SU-DHL-6 (cell line): Measurements from ENCODE around the gene PARL.

Experiments
- H2AFZ ChIP-seq: fragments of 200-600 bp; sonication (generic); 2 replicates; pipeline ENCODE4 v1.6.1; 2014; ENCODE audit warnings: low read depth, mild to moderate bottlenecking, moderate library complexity, mixed read lengths, antibody characterized with exemption, low read length; ENCODE audit not compliant: severe bottlenecking
- H3F3A ChIP-seq: fragments of 200-600 bp; shearing (Covaris generic); 2 replicates; pipeline ENCODE4 v1.6.0; 2016; ENCODE audit warnings: antibody characterized with exemption, mild to moderate bottlenecking; ENCODE audit not compliant: insufficient read depth
- H3K27ac ChIP-seq: fragments of 200-600 bp; sonication (generic); 2 replicates; pipeline ENCODE4 v1.5.1; 2016; ENCODE audit warnings: low read depth, mild to moderate bottlenecking, low read length, moderate library complexity, mixed read lengths
- H3K27me3 ChIP-seq: fragments of 200-600 bp; sonication (generic), shearing (Covaris generic); 2 replicates; pipeline ENCODE4 v1.6.0; 2014; ENCODE audit warnings: mild to moderate bottlenecking, low read length
- H3K36me3 ChIP-seq: fragments of 200-600 bp; sonication (generic); 2 replicates; pipeline ENCODE4 v1.6.1; 2014; ENCODE audit warnings: mild to moderate bottlenecking, low read length, mixed read lengths
- H3K4me2 ChIP-seq: fragments of 300-600, 200-600 bp; shearing (Covaris generic), sonication (generic); 2 replicates; pipeline ENCODE4 v1.6.0; 2014; ENCODE audit warnings: low read length, low read depth, mild to moderate bottlenecking; ENCODE audit not compliant: poor library complexity, severe bottlenecking
- H3K4me3 ChIP-seq: fragments of 200-600 bp; sonication (generic); 2 replicates; pipeline ENCODE4 v1.5.1; 2014; ENCODE audit warnings: antibody characterized with exemption, low read length, mild to moderate bottlenecking, mixed read lengths; ENCODE audit not compliant: insufficient read depth, poor library complexity, severe bottlenecking
- H3K79me2 ChIP-seq: fragments of 200-600 bp; sonication (generic); 2 replicates; pipeline ENCODE4 v1.6.1; 2014; ENCODE audit warnings: mild to moderate bottlenecking, low read length, moderate library complexity; ENCODE audit not compliant: insufficient read depth
- H3K9ac ChIP-seq: fragments of 200-600 bp; sonication (generic); 2 replicates; pipeline ENCODE4 v1.7.0; 2014; ENCODE audit warnings: mild to moderate bottlenecking, low read length
- H3K9me2 ChIP-seq: fragments of 200-600 bp; sonication (generic); replicated peaks from 2 replicates; pipeline ENCODE4 v1.6.1; 2014; ENCODE audit warnings: low read length; ENCODE audit not compliant: insufficient read depth
- H3K9me3 ChIP-seq: fragments of 200-600 bp; sonication (generic); 2 replicates; pipeline ENCODE4 v1.6.1; 2014; ENCODE audit warnings: low read length, mixed read lengths; ENCODE audit not compliant: insufficient read depth
- H4K20me1 ChIP-seq: fragments of 200-600 bp; sonication (generic); 2 replicates; pipeline ENCODE4 v1.6.1; 2014; ENCODE audit warnings: low read depth, mild to moderate bottlenecking, antibody characterized with exemption, low read length, moderate library complexity, mixed read lengths
- CTCF ChIP-seq: fragments of 200-600 bp; sonication (generic); IDR thresholded peaks from one replicate; pipeline ENCODE4 v1.5.1; 2017; ENCODE audit warnings: antibody characterized with exemption, mild to moderate bottlenecking, low read length, moderate library complexity; ENCODE audit not compliant: insufficient read depth, poor library complexity, severe bottlenecking
- EZH2phosphoT487 ChIP-seq: fragments of 200-600 bp; sonication (generic), shearing (Covaris generic); conservative IDR thresholded peaks from 2 replicates; pipeline ENCODE4 v1.6.1; 2018; ENCODE audit warnings: mild to moderate bottlenecking, antibody characterized with exemption, low read length, moderate library complexity, mixed read lengths

The PARL gene

GRCh38 chr3:183854318-183855035 is 30.2 kb downstream of the PARL start:
- TF ChIP-seq CTCF (no peak), EZH2phosphoT487 (no peak)
- Histone ChIP-seq H3K27me3 (no peaks in the 10 kb centered on the region), H3K9me2 (no peaks in the 10 kb centered on the region), H3K4me3 (no peak overlapping the region), H3K36me3 (0 out of 2 replicates have a peak, but pooled peaks cover 6% of the 10 kb centered on the region), H3K27ac (no peak overlapping the region), H2AFZ (no peak overlapping the region), H4K20me1 (no peaks in the 10 kb centered on the region), H3K79me2 (no peaks in the 10 kb centered on the region), H3K4me2 (no peak overlapping the region), H3K9ac (no peak overlapping the region), H3K9me3 (no peaks in the 10 kb centered on the region), H3F3A (no peaks in the 10 kb centered on the region)

DNA sequence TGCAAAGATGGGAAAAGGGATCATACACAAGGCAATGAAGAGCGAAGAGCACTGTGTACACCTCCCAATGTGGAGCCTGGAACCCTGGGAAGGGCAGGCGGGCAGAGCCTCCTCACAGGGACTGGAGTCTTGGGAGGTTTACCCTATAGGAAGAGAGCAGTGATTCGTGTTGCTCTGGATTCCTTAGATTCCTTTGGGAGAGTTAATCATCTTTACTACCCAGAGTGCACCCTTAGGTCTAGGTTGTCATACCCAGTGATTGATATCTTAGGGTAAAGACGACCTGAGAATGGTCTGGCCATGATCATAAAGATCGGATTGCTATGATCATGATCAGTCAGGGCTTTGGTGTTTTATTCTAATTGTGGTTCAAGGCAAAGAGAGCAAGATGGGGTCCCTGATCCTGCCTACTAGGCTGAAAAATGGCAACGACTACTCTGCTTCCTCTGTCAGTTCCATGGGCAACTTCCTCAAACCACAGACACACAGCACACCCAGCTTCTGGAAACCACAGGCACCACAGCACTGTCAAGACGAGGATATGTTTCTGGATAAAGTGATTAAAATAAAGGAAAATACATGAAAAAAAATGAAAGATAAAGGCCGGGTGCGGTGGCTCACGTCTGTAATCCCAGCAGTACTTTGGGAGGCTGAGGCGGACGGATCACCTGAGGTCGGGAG is 38.9 kb downstream of the PARL start:
- Histone ChIP-seq H3K4me3 (no peak overlapping the region), H3K36me3 (peaks cover 12% of the 10 kb centered on the region; the same call in 1 of the 2 replicates), H3K9ac (no peak overlapping the region), H3K79me2 (no peaks in the 10 kb centered on the region), H3K27me3 (no peaks in the 10 kb centered on the region), H3K9me3 (no peaks in the 10 kb centered on the region), H3F3A (no peaks in the 10 kb centered on the region), H4K20me1 (no peaks in the 10 kb centered on the region), H3K4me2 (no peak overlapping the region), H2AFZ (no peak overlapping the region), H3K9me2 (no peaks in the 10 kb centered on the region), H3K27ac (no peak overlapping the region)
- TF ChIP-seq CTCF (no peak), EZH2phosphoT487 (no peak)

GRCh38 chr3:183845090-183845489 is 39.6 kb downstream of the PARL start:
- Histone ChIP-seq H3K27me3 (no peaks in the 10 kb centered on the region), H3K9me2 (no peaks in the 10 kb centered on the region), H3K27ac (no peak overlapping the region), H3F3A (no peaks in the 10 kb centered on the region), H2AFZ (no peak overlapping the region), H3K9me3 (no peaks in the 10 kb centered on the region), H3K79me2 (no peaks in the 10 kb centered on the region), H3K9ac (no peak overlapping the region), H3K4me2 (no peak overlapping the region), H3K4me3 (no peak overlapping the region), H4K20me1 (no peaks in the 10 kb centered on the region), H3K36me3 (peaks cover 15% of the 10 kb centered on the region; the same call in 1 of the 2 replicates)
- TF ChIP-seq CTCF (no peak), EZH2phosphoT487 (no peak)
